ENCODE results near the gene PTGFRN. TPM values are rescaled to one million over a fixed set of nuclear protein-coding genes. Genes with fewer than 3 reads are reported as not detected.
A peak's percentile ranks its signal among the peaks of the same experiment; 100 is the strongest.

PTGFRN gene
- total RNA-seq (2021; fragmentation: NEBNext Ultra II Directional; extraction: Animal tissue kit (Norgen Biotek cat#: 25700)) (32.6 TPM in 2 replicates), polyA plus RNA-seq (2011; rRNA removed) (11.9 and 13.0 TPM in 2 replicates), polyA minus RNA-seq (2011; rRNA and poly(A)+ RNA removed) (37.7 and 40.5 TPM in 2 replicates)
- 13.0 TPM for polyA plus RNA-seq (2011; cell fraction: cytosol; rRNA removed)
- 14.0 TPM for polyA plus RNA-seq (2011; cell fraction: nucleus; rRNA removed)
- 18.0 to 23.3 TPM (median 18.6 TPM) in 4 replicates for polyA plus RNA-seq (2012, experiment 1 of 2)
- 7.5 TPM for polyA plus RNA-seq (2012, experiment 2 of 2)
- 53.5 TPM for polyA plus RNA-seq (2013, experiment 1 of 2)
- 52.9 TPM for polyA plus RNA-seq (2013, experiment 2 of 2)
- 18.0 TPM for polyA minus RNA-seq (2011; cell fraction: cytosol; rRNA and poly(A)+ RNA removed)
- polyA minus RNA-seq (2011; cell fraction: nucleus; rRNA and poly(A)+ RNA removed), result 27.7 TPM
- long read RNA-seq, experiment 1, partial matches to known transcripts, result 3 of 7 reads
- long read RNA-seq, experiment 1, other reads (novel, unspliced or antisense), result 4 of 7 reads
- long read RNA-seq, experiment 2, result 0 reads

DNA sequence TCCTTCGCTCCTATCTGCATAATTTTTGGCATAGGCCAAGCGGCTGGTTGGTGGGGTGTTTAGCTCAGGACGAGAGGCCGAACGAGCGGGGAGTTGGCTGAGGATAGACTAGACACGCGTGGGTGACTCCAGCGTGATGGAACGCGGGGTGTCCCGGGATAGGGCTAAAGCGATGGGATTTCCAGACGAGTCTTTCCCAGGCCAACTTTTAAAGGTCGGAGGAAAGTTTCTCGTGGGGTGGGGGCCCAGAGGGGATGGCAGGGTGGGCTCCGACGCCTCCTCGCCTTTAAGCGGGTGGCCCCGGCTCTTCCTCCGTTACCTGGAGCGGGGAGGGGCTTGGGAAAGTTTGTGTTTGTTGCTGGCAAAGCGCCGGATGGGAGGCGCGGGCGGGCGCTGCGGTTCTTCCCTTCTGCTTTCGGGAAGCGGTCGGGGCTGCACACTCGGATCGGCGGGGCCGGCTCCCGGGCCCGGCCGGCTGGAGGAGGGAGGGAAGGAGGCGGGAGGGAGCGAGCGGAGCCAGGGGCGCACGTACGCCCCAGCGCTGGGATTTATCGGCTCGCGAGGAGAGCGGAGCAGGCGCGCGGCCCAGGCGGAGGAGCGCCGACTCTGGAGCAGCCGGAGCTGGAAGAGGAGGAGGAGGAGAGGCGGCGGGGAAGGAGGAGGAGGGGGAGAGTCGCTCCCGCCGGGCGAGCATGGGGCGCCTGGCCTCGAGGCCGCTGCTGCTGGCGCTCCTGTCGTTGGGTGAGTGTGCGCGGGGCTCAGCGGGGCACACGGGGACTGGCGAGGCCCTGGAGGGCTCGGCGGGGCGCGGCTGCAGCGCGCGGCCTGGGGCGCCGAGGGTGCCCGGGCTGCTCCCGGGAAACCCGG lies at the start of gene PTGFRN:
Gene PTGFRN (plus strand): TSS at position 405 of the 867 bp plus-strand sequence. CDS start 288 bp downstream, at position 693.
- no peak within 1 kb of the TSS for H3K23ac ChIP-seq (ENCODE audit: insufficient read length)
- ChIA-PET POLR2A (ENCODE audit: partially characterized antibody) (interaction anchor here (1.0 to 1.2 kb wide), 3 partner anchors 13 to 74 kb away, joined by 4 to 5 read pairs (median 4); no protein-coding TSS in a partner anchor), CTCF (ENCODE audit: partially characterized antibody) (interaction anchor here (0.8 to 3.2 kb wide), 3 partner anchors 27 to 145 kb away, joined by 3 to 14 read pairs (median 4); no protein-coding TSS in a partner anchor)
- peak within 1 kb of the TSS; percentile 85 to 87 for H3K4me2 ChIP-seq (ENCODE audit: insufficient read depth in 1 of 2, low read depth in 2 of 2, low read length in 2 of 2)
- peak within 1 kb of the TSS; percentile 47 for H3K56ac ChIP-seq (replicated peaks; ENCODE audit: insufficient read length, low read depth, low read length)
- H3K36me3 ChIP-seq (ENCODE audit: control insufficient read depth in 2 of 4, insufficient read depth in 4 of 4, low read length in 3 of 4), result no peaks in the 10 kb centered on the region
- peaks cover 0 to 18% (median 13%) of the 10 kb centered on the region in 4 experiments; a peak in 4 of 7 replicates for H3K4me1 ChIP-seq (replicated peaks in 1 of 4; ENCODE audit: control insufficient read depth in 3 of 4, insufficient read depth in 4 of 4, low read length in 3 of 4)
- peaks cover 6% of the 10 kb centered on the region for H3K79me1 ChIP-seq (ENCODE audit: low read depth, low read length)
- peak within 1 kb of the TSS; percentile 46 to 91 (median 62); a peak in 6 of 7 replicates for H3K9ac ChIP-seq (replicated peaks in 1 of 4; ENCODE audit: extremely low read depth in 1 of 4, low read depth in 3 of 4, low read length in 3 of 4)
- no peak for FAIRE-seq
- peak; percentile 39 to 86 for DNase-seq (ENCODE audit: low read depth in 1 of 2, low spot score in 2 of 2)
- peak within 1 kb of the TSS; percentile 47 for H4K91ac ChIP-seq (replicated peaks; ENCODE audit: insufficient read length, low read length)
- peak within 1 kb of the TSS; percentile 81 for H4K8ac ChIP-seq (ENCODE audit: extremely low read depth, insufficient read depth, low read length)
- peak within 1 kb of the TSS; percentile 66; the same call in 1 of the 2 replicates for H2BK20ac ChIP-seq (ENCODE audit: low read length)
- no peak within 1 kb of the TSS; the same call in 1 of the 2 replicates for H2BK5ac ChIP-seq (ENCODE audit: low read depth, low read length)
- peak within 1 kb of the TSS; percentile 11; the same call in 1 of the 2 replicates for H2BK12ac ChIP-seq (ENCODE audit: low read depth, low read length)
- H3K14ac ChIP-seq (ENCODE audit: insufficient read length), result no peak within 1 kb of the TSS
- peaks cover 9% of the 10 kb centered on the region for H3K23me2 ChIP-seq (ENCODE audit: low read depth, low read length)
- H2AK5ac ChIP-seq (ENCODE audit: low read depth, low read length), result no peak within 1 kb of the TSS
- H3K18ac ChIP-seq (ENCODE audit: extremely low read depth, low read length), result peak within 1 kb of the TSS; percentile 73
- H2AFZ ChIP-seq (ENCODE audit: low read length), result peak within 1 kb of the TSS; percentile 67; the same call in 1 of the 2 replicates
- no peaks in the 10 kb centered on the region for H3K9me3 ChIP-seq (ENCODE audit: insufficient read depth in 2 of 2, low read depth in 1 of 2, low read length in 1 of 2)
- H3K4me3 ChIP-seq (ENCODE audit: extremely low read depth in 1 of 4, insufficient read depth in 2 of 4, low read depth in 3 of 4, low read length in 4 of 4), result peak within 1 kb of the TSS; percentile 63 to 92 (median 85)
- H2BK15ac ChIP-seq (ENCODE audit: low read length), result peak within 1 kb of the TSS; percentile 40; the same call in 1 of the 2 replicates
- 2% methylated on average over 51 of the region's 86 CpGs; no CpG with 5 or more reads in 1 of the 2 experiments for WGBS, 2 experiments (ENCODE audit: extremely low coverage in 1 of 2, insufficient coverage in 1 of 2, insufficient read length in 1 of 2, insufficient replicate concordance in 2 of 2, low coverage in 1 of 2, low lambda C conversion rate in 2 of 2, missing lambda C conversion rate in 1 of 2)
- H3K4ac ChIP-seq (replicated peaks; ENCODE audit: insufficient read length, low read depth, low read length), result no peak within 1 kb of the TSS
- no peaks in the 10 kb centered on the region for H3K27me3 ChIP-seq (replicated peaks in 1 of 4; ENCODE audit: control insufficient read depth in 3 of 4, extremely low read depth in 1 of 4, insufficient read depth in 3 of 4, low read length in 3 of 4)
- peak within 1 kb of the TSS; percentile 35 for H4K5ac ChIP-seq (ENCODE audit: insufficient read length, low read depth, low read length)
- H4K20me1 ChIP-seq (replicated peaks in 1 of 2; ENCODE audit: control insufficient read depth in 1 of 2, insufficient read depth in 2 of 2, low read length in 2 of 2), result peaks cover 0 to 4% of the 10 kb centered on the region in 2 experiments
- H3K79me2 ChIP-seq (ENCODE audit: control insufficient read depth in 1 of 2, insufficient read depth in 2 of 2, low read length in 2 of 2), result peaks cover 5 to 42% of the 10 kb centered on the region in 2 experiments; a peak in 3 of 4 replicates
- peak within 1 kb of the TSS; percentile 8 for H2BK120ac ChIP-seq (replicated peaks; ENCODE audit: low read depth, low read length)
- H3K27ac ChIP-seq (ENCODE audit: low read depth, low read length), result peak within 1 kb of the TSS; percentile 47; the same call in 1 of the 2 replicates
- TF ChIP-seq KDM4A (IDR thresholded peaks at IDR 0.05; ENCODE audit: low read depth, low read length, severe bottlenecking) (peak; percentile 57), KDM1A (IDR thresholded peaks at IDR 0.05; ENCODE audit: borderline replicate concordance, low read length) (no peak), CTBP2 (IDR thresholded peaks at IDR 0.05; ENCODE audit: borderline replicate concordance, insufficient read depth, insufficient read length, low read length) (peak; percentile 61), TAF1 (IDR thresholded peaks at IDR 0.05; ENCODE audit: low read depth, low read length) (peak; percentile 56; the same call in 1 of the 2 replicates), RBBP5 (IDR thresholded peaks at IDR 0.05; ENCODE audit: borderline replicate concordance, low read depth, low read length) (peak; percentile 87; the same call in 1 of the 2 replicates), ASH2L (IDR thresholded peaks at IDR 0.05; ENCODE audit: low read length) (peak; percentile 38), POLR2A (IDR thresholded peaks at IDR 0.05; ENCODE audit: control extremely low read depth in 1 of 2, low read depth in 2 of 2, low read length in 2 of 2) (no peak), TBP (IDR thresholded peaks at IDR 0.05; ENCODE audit: low read depth, low read length) (0 out of 2 replicates have a peak, but pooled peaks have one; percentile 16)

All from H1 (cell line).